K562 (cell line): ENCODE measurements around the gene FOXK2. TPM values are rescaled to one million over a fixed set of nuclear protein-coding genes. Genes with fewer than 3 reads are reported as not detected.

ENCODE experiments used
- BRD9 ChIP-seq: fragments of 450-650 bp; IDR thresholded peaks from 2 replicates; pipeline ENCODE4 v1.6.1; 2018; ENCODE audit warnings: low read depth; ENCODE audit not compliant: partially characterized antibody
- CEBPG ChIP-seq, 3 experiments: fragments of 200-800 bp in 1 of 3; sonication (Bioruptor generic) in 1 of 3; sonication (generic) in 1 of 3; formaldehyde crosslinking in 1 of 3; IDR thresholded peaks in 2 of 3; conservative IDR thresholded peaks in 1 of 3; 2 replicates each; pipeline versions ENCODE4 v1.6.1 to v1.8.0; 2016 to 2022; ENCODE audit warnings: missing compliant biosample characterization in 2 of 3, missing genetic modification characterization in 2 of 3, mild to moderate bottlenecking in 1 of 3, missing genetic modification reagents in 1 of 3
- E2F3 ChIP-seq: fragments of 250-450 bp; sonication (Bioruptor Pico); IDR thresholded peaks from 2 replicates; pipeline ENCODE4 v1.4.0; 2020; ENCODE audit warnings: mild to moderate bottlenecking
- KDM4B ChIP-seq, 2 experiments: fragments of 450-650 bp in 1 of 2; sonication (generic) in 1 of 2; IDR thresholded peaks; 2 replicates each; pipeline ENCODE4 v1.6.1; 2016 to 2017; ENCODE audit warnings: borderline replicate concordance in 2 of 2, antibody characterized with exemption in 1 of 2, low read depth in 1 of 2, mild to moderate bottlenecking in 1 of 2
- KLF1 ChIP-seq: fragments of 450-650 bp; IDR thresholded peaks from 2 replicates; pipeline ENCODE4 v1.6.1; 2016; ENCODE audit warnings: missing genetic modification characterization, missing compliant biosample characterization
- LCOR ChIP-seq: sonication (generic); formaldehyde crosslinking; IDR thresholded peaks from 2 replicates; pipeline ENCODE4 v1.8.0; 2022; ENCODE audit warnings: mild to moderate bottlenecking, missing genetic modification reagents
- MED1 ChIP-seq: sonication (generic); formaldehyde crosslinking; IDR thresholded peaks from 2 replicates; pipeline ENCODE4 v1.8.1; 2023; ENCODE audit warnings: missing genetic modification reagents, borderline replicate concordance
- NCOA4 ChIP-seq: fragments of 450-650 bp; IDR thresholded peaks from 2 replicates; pipeline ENCODE4 v1.6.1; 2018; ENCODE audit warnings: mild to moderate bottlenecking; ENCODE audit not compliant: partially characterized antibody
- NFRKB ChIP-seq: fragments of 450-650 bp; IDR thresholded peaks from 2 replicates; pipeline ENCODE4 v1.6.1; 2016; ENCODE audit warnings: low read depth
- RREB1 ChIP-seq: fragments of 250-450 bp; sonication (Bioruptor Pico); IDR thresholded peaks from 2 replicates; pipeline ENCODE4 v1.4.0; 2020
- SMAD2 ChIP-seq: fragments of 150-350 bp; IDR thresholded peaks from 2 replicates; pipeline ENCODE4 v1.6.1; 2014; ENCODE audit warnings: low read depth, mild to moderate bottlenecking, low read length
- SMARCB1 ChIP-seq: IDR thresholded peaks from 2 replicates; pipeline ENCODE4 v1.6.1; 2011; ENCODE audit warnings: improper control_type of control experiment, low read depth; ENCODE audit not compliant: insufficient read length
- TCF7 ChIP-seq: sonication (generic); IDR thresholded peaks from 2 replicates; pipeline ENCODE4 v1.6.1; 2016; ENCODE audit warnings: antibody characterized with exemption, borderline replicate concordance
- THAP7 ChIP-seq: fragments of 250-450 bp; sonication (Bioruptor Pico); IDR thresholded peaks from 2 replicates; pipeline ENCODE4 v1.5.0; 2021
- ZBTB49 ChIP-seq: sonication (generic); formaldehyde crosslinking; IDR thresholded peaks from 2 replicates; pipeline ENCODE4 v1.8.0; 2022; ENCODE audit warnings: missing genetic modification reagents, mild to moderate bottlenecking, borderline replicate concordance
- ZKSCAN8 ChIP-seq: fragments of 200-800 bp; sonication (Bioruptor generic); IDR thresholded peaks from 2 replicates; pipeline ENCODE4 v1.6.1; 2016; ENCODE audit warnings: missing genetic modification characterization, missing compliant biosample characterization
- ZNF584 ChIP-seq: fragments of 200-800 bp; sonication (Bioruptor generic); IDR thresholded peaks from 2 replicates; pipeline ENCODE4 v1.6.1; 2016; ENCODE audit warnings: low read depth, mild to moderate bottlenecking, missing genetic modification characterization, missing compliant biosample characterization
- ZNF830 ChIP-seq: fragments of 250-450 bp; sonication (Bioruptor Pico); IDR thresholded peaks from 2 replicates; pipeline ENCODE4 v1.5.0; 2021; ENCODE audit warnings: mild to moderate bottlenecking
- polyA plus RNA-seq, 8 experiments: library from polyadenylated mRNA; depleted of rRNA in 4 of 8; stranded (reverse) in 5 of 8; unstranded in 3 of 8; fragments of >200 nt; fragmentation: Nextera tagmentation in 2 of 8; fragmentation: Illumina TruSeq in 1 of 8; extraction: Ambion mirVana in 2 of 8; extraction: Trizol in 1 of 8; gene quantifications; 2 replicates each; pipeline versions ENCODE4 v1.2.1 to v1.2.3, GENCODE V29; 2011 to 2014; ENCODE audit warnings: inconsistent platforms in 1 of 8, missing spikeins in 1 of 8
- total RNA-seq, 7 experiments: library from RNA; depleted of rRNA in 6 of 7; stranded (reverse); fragments of >200 nt in 6 of 7; fragmentation: Illumina TruSeq in 2 of 7; extraction: Trizol in 2 of 7; gene quantifications; 2 replicates each; pipeline versions ENCODE4 v1.2.1 to v1.2.3, GENCODE V29; 2011 to 2021; ENCODE audit warnings: low replicate concordance in 1 of 7

Gene FOXK2
- total and polyA plus RNA-seq, 9 of the 15 experiments (the other 6 are each of a cell fraction or from before 2014, with no cell fraction given): 3.0 to 86.0 (median 44.1) TPM

GRCh38 chr17:82494236-82495055, 25.1 kb upstream of the FOXK2 start (continued):
- TF ChIP-seq RREB1 (CRISPR knock-in tag): no peak
- TF ChIP-seq ZNF830 (CRISPR knock-in tag): 0 out of 2 replicates have a peak, but pooled peaks have one; percentile 17
- no peak for TF ChIP-seq TCF7
- TF ChIP-seq KLF1 (tag): no peak
- no peak for TF ChIP-seq KDM4B (IDR thresholded peaks at IDR 0.05; ENCODE audit: borderline replicate concordance in 2 of 2, low read depth in 1 of 2)
- TF ChIP-seq CEBPG (CRISPR knock-in tag; IDR thresholded peaks at IDR 0.05): peak; percentile 86
- TF ChIP-seq CEBPG (tag; conservative IDR thresholded peaks at IDR 0.05 in 1 of 2, IDR thresholded peaks at IDR 0.05 in 1 of 2): peak; percentile 50 to 61
- no peak for TF ChIP-seq ZKSCAN8 (CRISPR knock-in tag)
- no peak for TF ChIP-seq THAP7 (CRISPR knock-in tag)
- TF ChIP-seq LCOR (CRISPR knock-in tag): peak; percentile 81; the same call in 1 of the 2 replicates
- no peak for TF ChIP-seq MED1
- TF ChIP-seq ZNF584: no peak
- no peak for TF ChIP-seq SMAD2
- TF ChIP-seq NFRKB: no peak
- TF ChIP-seq ZBTB49: peak; percentile 55; the same call in 1 of the 2 replicates
- no peak for TF ChIP-seq NCOA4
- no peak for TF ChIP-seq SMARCB1
- TF ChIP-seq BRD9: peak; percentile 99
- no peak for TF ChIP-seq E2F3
